Loucy (cell line): ENCODE measurements around the gene NKAIN2.

Experiments used
- H2AFZ ChIP-seq: fragments of 200-600 bp; sonication (generic); 2 replicates; pipeline ENCODE4 v1.6.0; 2016; ENCODE audit warnings: antibody characterized with exemption, mild to moderate bottlenecking, low read length, moderate library complexity
- H3F3A ChIP-seq: fragments of 200-600 bp; 2 replicates; pipeline ENCODE4 v1.6.0; 2016; ENCODE audit warnings: antibody characterized with exemption, low read depth, mild to moderate bottlenecking
- H3K27me3 ChIP-seq: fragments of 200-600 bp; sonication (generic); 2 replicates; pipeline ENCODE4 v1.6.1; 2014; ENCODE audit warnings: low read length, mild to moderate bottlenecking; ENCODE audit not compliant: insufficient read depth, poor library complexity, severe bottlenecking
- H3K36me3 ChIP-seq: fragments of 200-600 bp; sonication (generic); 2 replicates; pipeline ENCODE4 v1.6.1; 2016; ENCODE audit warnings: low read length; ENCODE audit not compliant: insufficient read depth
- H3K4me1 ChIP-seq: fragments of 200-600 bp; sonication (generic); 2 replicates; pipeline ENCODE4 v1.5.1; 2014; ENCODE audit warnings: low read length, mild to moderate bottlenecking; ENCODE audit not compliant: insufficient read depth, poor library complexity, severe bottlenecking
- H3K4me2 ChIP-seq: fragments of 200-600 bp; sonication (generic); 2 replicates; pipeline ENCODE4 v1.6.0; 2014; ENCODE audit warnings: antibody characterized with exemption, low read length, low read depth, mild to moderate bottlenecking; ENCODE audit not compliant: poor library complexity, severe bottlenecking
- H3K4me3 ChIP-seq: fragments of 200-600 bp; sonication (generic); 2 replicates; pipeline ENCODE4 v1.5.1; 2014; ENCODE audit warnings: low read length, mild to moderate bottlenecking, mixed read lengths; ENCODE audit not compliant: poor library complexity, severe bottlenecking
- H3K79me2 ChIP-seq: fragments of 200-600 bp; sonication (generic); 2 replicates; pipeline ENCODE4 v1.6.1; 2014; ENCODE audit warnings: low read length; ENCODE audit not compliant: insufficient read depth
- H3K9ac ChIP-seq: fragments of 200-600 bp; sonication (generic); 2 replicates; pipeline ENCODE4 v1.6.0; 2014; ENCODE audit warnings: mild to moderate bottlenecking, low read depth, low read length, moderate library complexity; ENCODE audit not compliant: poor library complexity, severe bottlenecking
- H3K9me2 ChIP-seq: fragments of 200-600 bp; sonication (generic); replicated peaks from 2 replicates; pipeline ENCODE4 v1.6.1; 2016; ENCODE audit warnings: low read depth, low read length, mixed read lengths
- H3K9me3 ChIP-seq: fragments of 200-600 bp; sonication (generic); 2 replicates; pipeline ENCODE4 v1.6.1; 2014; ENCODE audit warnings: mild to moderate bottlenecking, antibody characterized with exemption, low read length, low read depth; ENCODE audit not compliant: insufficient read depth
- H4K20me1 ChIP-seq: fragments of 200-600 bp; sonication (generic); 2 replicates; pipeline ENCODE4 v1.6.0; 2014; ENCODE audit warnings: antibody characterized with exemption, low read length, mild to moderate bottlenecking; ENCODE audit not compliant: insufficient read depth, poor library complexity, severe bottlenecking
- CTCF ChIP-seq: fragments of 200-600 bp; sonication (generic); conservative IDR thresholded peaks from 2 replicates; pipeline ENCODE4 v1.5.1; 2014; ENCODE audit warnings: mild to moderate bottlenecking, antibody characterized with exemption, low read length
- EZH2phosphoT487 ChIP-seq: fragments of 200-600 bp; IDR thresholded peaks from 2 replicates; pipeline ENCODE4 v1.6.1; 2018; ENCODE audit warnings: antibody characterized with exemption, mild to moderate bottlenecking, moderate library complexity, borderline replicate concordance

Gene NKAIN2

GRCh38 chr6:124793398-124793797 is 989.7 kb downstream of the NKAIN2 start:
- no peaks in the 10 kb centered on the region for H3K9me2 ChIP-seq
- H3K4me2 ChIP-seq: no peak overlapping the region
- no peak overlapping the region for H3K4me3 ChIP-seq
- H3K36me3 ChIP-seq: no peaks in the 10 kb centered on the region
- H3F3A ChIP-seq: no peaks in the 10 kb centered on the region
- H2AFZ ChIP-seq: no peak overlapping the region
- H4K20me1 ChIP-seq: no peaks in the 10 kb centered on the region
- no peak for TF ChIP-seq CTCF
- no peak for TF ChIP-seq EZH2phosphoT487
- no peaks in the 10 kb centered on the region for H3K79me2 ChIP-seq
- H3K9me3 ChIP-seq: no peaks in the 10 kb centered on the region
- no peaks in the 10 kb centered on the region for H3K4me1 ChIP-seq
- no peak overlapping the region for H3K9ac ChIP-seq
- H3K27me3 ChIP-seq: no peaks in the 10 kb centered on the region

- Histone ChIP-seq H4K20me1 (no peaks in the 10 kb centered on the region), H3K9me3 (no peaks in the 10 kb centered on the region), H3K4me2 (no peak overlapping the region), H3K79me2 (no peaks in the 10 kb centered on the region), H3K4me3 (no peak overlapping the region), H3K9me2 (no peaks in the 10 kb centered on the region), H3K27me3 (no peaks in the 10 kb centered on the region), H3K4me1 (no peaks in the 10 kb centered on the region), H2AFZ (no peak overlapping the region), H3F3A (no peaks in the 10 kb centered on the region), H3K9ac (no peak overlapping the region), H3K36me3 (no peaks in the 10 kb centered on the region)
- TF ChIP-seq EZH2phosphoT487 (no peak), CTCF (peak; percentile 69)
These were observed 992.2 kb downstream of the NKAIN2 start for GRCh38 chr6:124795643-124796463.

- TF ChIP-seq EZH2phosphoT487 (no peak), CTCF (no peak)
- Histone ChIP-seq H2AFZ (no peak overlapping the region), H3K4me1 (no peaks in the 10 kb centered on the region), H3F3A (no peaks in the 10 kb centered on the region), H3K27me3 (no peaks in the 10 kb centered on the region), H3K4me2 (no peak overlapping the region), H3K36me3 (no peaks in the 10 kb centered on the region), H3K9me2 (no peaks in the 10 kb centered on the region), H3K4me3 (no peak overlapping the region), H3K79me2 (no peaks in the 10 kb centered on the region), H3K9ac (no peak overlapping the region), H3K9me3 (no peaks in the 10 kb centered on the region), H4K20me1 (no peaks in the 10 kb centered on the region)
These were observed 992.9 kb downstream of the NKAIN2 start for GRCh38 chr6:124796464-124796970.
